HepG2 (cell line): ENCODE data around the gene KMT2E. TPM values are rescaled to one million over a fixed set of nuclear protein-coding genes. Genes with fewer than 3 reads are reported as not detected.

Experiments
- ATAC-seq: fragments of 200-7000 bp; cut with Tn5 transposase; 3 replicates; pipeline ENCODE4 v1.9.1; 2020; ENCODE audit warnings: mild to moderate bottlenecking, moderate library complexity
- BruUV-seq: library from RNA; stranded (reverse); fragments of 400-500 nt; replicated peaks from 2 replicates; lab custom pipeline; 2021; lab: Mats Ljungman, UMichigan
- CTCF ChIA-PET: fragments of 300-600 bp; formaldehyde crosslinking; extraction: SDS; loops from one replicate; lab custom pipeline; 2021; ENCODE audit warnings: low total read pairs, inconsistent platforms, low intra/inter-chr PET ratio; lab: Yijun Ruan, JAX
- POLR2A ChIA-PET: fragments of 350-600 bp; sonication (Branson Sonifier 250); formaldehyde crosslinking; loops from one replicate; lab custom pipeline; 2020; ENCODE audit warnings: antibody characterized with exemption, inconsistent platforms; lab: Yijun Ruan, JAX
- DNase-seq: peaks from one replicate; pipeline ENCODE4 v3.0.0-alpha.2; 2015; ENCODE audit warnings: low spot score
- FAIRE-seq: peaks from 3 replicates; lab custom pipeline; 2011; peaks lifted over from hg19 to GRCh38; lab: Jason Lieb, UNC
- H2AFZ ChIP-seq: one replicate; pipeline ENCODE4 v1.6.1; 2011; ENCODE audit warnings: low read length, inconsistent platforms
- H3K27ac ChIP-seq: fragments of 300-600 bp; 3 replicates; pipeline ENCODE4 v1.8.0; 2011; ENCODE audit warnings: mixed run types, mild to moderate bottlenecking, mixed read lengths, low read length, inconsistent platforms; ENCODE audit not compliant: insufficient read depth; ENCODE audit errors: extremely low read length
- H3K27me3 ChIP-seq, 2 experiments: fragments of 200-600 bp in 1 of 2; 2 replicates in 1 of 2; 3 replicates in 1 of 2; pipeline versions ENCODE4 v1.6.0 to v1.8.0; 2011; ENCODE audit warnings: low read length in 2 of 2, mild to moderate bottlenecking in 2 of 2, moderate library complexity in 2 of 2, inconsistent platforms in 1 of 2; ENCODE audit not compliant: insufficient read depth in 2 of 2, control insufficient read depth in 1 of 2
- H3K36me3 ChIP-seq, 2 experiments: fragments of 200-600 bp in 1 of 2; replicated peaks in 1 of 2; 2 replicates in 1 of 2; 3 replicates in 1 of 2; pipeline versions ENCODE4 v1.5.1 to v1.8.0; 2011; ENCODE audit warnings: low read length in 2 of 2, inconsistent platforms in 1 of 2; ENCODE audit not compliant: insufficient read depth in 2 of 2, control insufficient read depth in 1 of 2
- H3K4me1 ChIP-seq: 2 replicates; pipeline ENCODE4 v1.5.1; 2012; ENCODE audit warnings: low read length, inconsistent platforms; ENCODE audit not compliant: insufficient read depth
- H3K4me2 ChIP-seq: 2 replicates; pipeline ENCODE4 v1.6.0; 2011; ENCODE audit warnings: low read depth, low read length, inconsistent platforms
- H3K4me3 ChIP-seq, 3 experiments: fragments of 200-600 bp in 1 of 3; sonication (generic), shearing (Covaris generic) in 1 of 3; replicated peaks in 1 of 3; 2 replicates each; pipeline ENCODE4 v1.5.1; 2011 to 2016; ENCODE audit warnings: low read length in 3 of 3, inconsistent platforms in 2 of 3, low read depth in 2 of 3, mild to moderate bottlenecking in 2 of 3, control low read depth in 1 of 3, mixed read lengths in 1 of 3; ENCODE audit not compliant: insufficient read depth in 1 of 3
- H3K79me2 ChIP-seq: one replicate; pipeline ENCODE4 v1.6.1; 2011; ENCODE audit warnings: low read length, inconsistent platforms; ENCODE audit not compliant: insufficient read depth
- H3K9ac ChIP-seq: 2 replicates; pipeline ENCODE4 v1.6.0; 2011; ENCODE audit warnings: mild to moderate bottlenecking, low read depth, low read length, inconsistent platforms; ENCODE audit not compliant: insufficient read depth
- H3K9me3 ChIP-seq: 2 replicates; pipeline ENCODE4 v1.5.1; 2012; ENCODE audit warnings: mild to moderate bottlenecking, low read length
- H4K20me1 ChIP-seq: 2 replicates; pipeline ENCODE4 v1.6.0; 2011; ENCODE audit warnings: inconsistent platforms, mild to moderate bottlenecking, low read length, moderate library complexity; ENCODE audit not compliant: insufficient read depth
- ETV5 ChIP-seq: IDR thresholded peaks from 2 replicates; pipeline ENCODE4 v1.6.1; 2018; ENCODE audit warnings: missing biosample characterization, missing genetic modification reagents, inconsistent platforms, borderline replicate concordance
- FOXP1 ChIP-seq, 2 experiments: fragments of 450-650 bp in 1 of 2; IDR thresholded peaks; 2 replicates each; pipeline ENCODE4 v1.6.1; 2017 to 2018; ENCODE audit warnings: antibody characterized with exemption in 1 of 2
- HNRNPL ChIP-seq: fragments of 200-400 bp; formaldehyde crosslinking; IDR thresholded peaks from 2 replicates; pipeline ENCODE4 v1.6.1; 2017; ENCODE audit warnings: mild to moderate bottlenecking, low read depth, low read length
- ONECUT2 ChIP-seq: sonication (generic); formaldehyde crosslinking; IDR thresholded peaks from 2 replicates; pipeline ENCODE4 v1.4.0; 2020; ENCODE audit warnings: missing genetic modification reagents
- SRSF9 ChIP-seq: fragments of 200-400 bp; formaldehyde crosslinking; IDR thresholded peaks from 2 replicates; pipeline ENCODE4 v1.6.1; 2018; ENCODE audit warnings: borderline replicate concordance, mild to moderate bottlenecking, low read depth, low read length; ENCODE audit not compliant: insufficient read depth, poor library complexity, severe bottlenecking
- YEATS2 ChIP-seq: sonication (generic); formaldehyde crosslinking; IDR thresholded peaks from 2 replicates; pipeline ENCODE4 v1.4.0; 2020; ENCODE audit warnings: missing genetic modification reagents, borderline replicate concordance
- ZBTB38 ChIP-seq: sonication (generic); formaldehyde crosslinking; IDR thresholded peaks from 2 replicates; pipeline ENCODE4 v1.5.1; 2020; ENCODE audit warnings: mild to moderate bottlenecking, missing genetic modification reagents
- ZMYM3 ChIP-seq: sonication (generic); formaldehyde crosslinking; IDR thresholded peaks from 2 replicates; pipeline ENCODE4 v1.5.1; 2020; ENCODE audit warnings: mild to moderate bottlenecking, missing genetic modification reagents
- ZNF3 ChIP-seq: IDR thresholded peaks from 2 replicates; pipeline ENCODE4 v1.7.0; 2017; ENCODE audit warnings: inconsistent platforms
- ZNF33B ChIP-seq: sonication (generic); formaldehyde crosslinking; IDR thresholded peaks from 2 replicates; pipeline ENCODE4 v1.5.1; 2020; ENCODE audit warnings: mild to moderate bottlenecking, missing genetic modification reagents
- in situ Hi-C: cut with HindIII; loops from 2 replicates; pipeline ENCODE4 v1.10.0; 2017; ENCODE audit warnings: low pct_unique_long_range_greater_than_20kb; ENCODE audit not compliant: extremely low pct_ligation_motif_present
- intact Hi-C: fragments of 100-400 bp; cut with micrococcal nuclease; formaldehyde crosslinking; loops from one replicate; pipeline ENCODE4 v1.10.0; 2022; ENCODE audit not compliant: unreplicated experiment
- polyA plus RNA-seq, 8 experiments: library from polyadenylated mRNA; depleted of rRNA in 3 of 8; stranded (reverse) in 7 of 8; unstranded in 1 of 8; fragments of >200 nt; fragmentation: Illumina TruSeq in 4 of 8; extraction: Trizol in 4 of 8; gene quantifications; 2 replicates each; pipeline versions ENCODE4 v1.2.1 to v1.2.3, GENCODE V29; 2011 to 2016; ENCODE audit warnings: low read depth in 4 of 8, missing spikeins in 1 of 8, mixed read lengths in 1 of 8; ENCODE audit not compliant: insufficient read depth in 1 of 8
- total RNA-seq, 5 experiments: library from RNA; depleted of rRNA; stranded (reverse); fragments of >200 nt; fragmentation: Illumina TruSeq; extraction: Trizol; gene quantifications; 2 replicates each; pipeline ENCODE4 v1.2.3, GENCODE V29; 2016; ENCODE audit warnings: low read depth in 1 of 5
- TF ChIP-seq, protein P1 (sequence below): sonication (generic); formaldehyde crosslinking; IDR thresholded peaks from 2 replicates; pipeline ENCODE4 v1.8.1; 2023; ENCODE audit warnings: mild to moderate bottlenecking, missing genetic modification reagents
- TF ChIP-seq, protein P2 (sequence below): IDR thresholded peaks from 2 replicates; pipeline ENCODE4 v1.6.1; 2012; ENCODE audit warnings: inconsistent platforms
- TF ChIP-seq, protein P3 (sequence below): sonication (generic); formaldehyde crosslinking; IDR thresholded peaks from 2 replicates; pipeline ENCODE4 v1.4.0; 2020; ENCODE audit warnings: missing genetic modification reagents
- TF ChIP-seq, protein P4 (sequence below): sonication (generic); formaldehyde crosslinking; IDR thresholded peaks from 2 replicates; pipeline ENCODE4 v1.5.0; 2020; ENCODE audit warnings: missing genetic modification reagents
- TF ChIP-seq, protein P5 (sequence below): sonication (generic); formaldehyde crosslinking; IDR thresholded peaks from 2 replicates; pipeline ENCODE4 v1.4.0; 2020; ENCODE audit warnings: missing genetic modification reagents

Gene KMT2E
- total and polyA plus RNA-seq, 2 of the 13 experiments (the other 11 are each of a cell fraction or from before 2014, with no cell fraction given) = 6.3 to 24.4 TPM

DNA sequence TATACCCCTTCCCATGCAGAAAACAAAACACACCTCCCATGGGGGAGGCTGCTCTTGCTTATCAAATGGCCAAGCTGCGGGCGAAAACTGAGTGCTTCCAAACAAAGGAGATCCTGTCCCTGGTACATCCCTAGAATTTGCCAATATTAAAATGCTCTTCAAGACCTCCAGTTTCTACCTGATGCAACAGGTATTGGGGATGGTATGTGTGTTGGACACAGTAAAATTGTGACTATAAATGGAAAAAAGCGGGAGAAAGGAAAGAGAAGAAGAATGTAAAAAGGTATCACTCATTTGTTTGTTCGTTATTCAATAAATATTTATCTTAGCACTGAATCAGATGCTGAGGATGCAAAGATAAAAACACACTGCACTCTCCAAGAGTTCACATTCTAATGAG lies 123.9 kb downstream of the KMT2E start (continued):
- TF ChIP-seq FOXP1 (IDR thresholded peaks at IDR 0.05) (no peak), FOXP1 (CRISPR knock-in tag; IDR thresholded peaks at IDR 0.05) (no peak), ZNF33B (CRISPR knock-in tag) (no peak), ETV5 (no peak), ZBTB38 (CRISPR knock-in tag) (no peak)
- TF ChIP-seq, protein P1, sequence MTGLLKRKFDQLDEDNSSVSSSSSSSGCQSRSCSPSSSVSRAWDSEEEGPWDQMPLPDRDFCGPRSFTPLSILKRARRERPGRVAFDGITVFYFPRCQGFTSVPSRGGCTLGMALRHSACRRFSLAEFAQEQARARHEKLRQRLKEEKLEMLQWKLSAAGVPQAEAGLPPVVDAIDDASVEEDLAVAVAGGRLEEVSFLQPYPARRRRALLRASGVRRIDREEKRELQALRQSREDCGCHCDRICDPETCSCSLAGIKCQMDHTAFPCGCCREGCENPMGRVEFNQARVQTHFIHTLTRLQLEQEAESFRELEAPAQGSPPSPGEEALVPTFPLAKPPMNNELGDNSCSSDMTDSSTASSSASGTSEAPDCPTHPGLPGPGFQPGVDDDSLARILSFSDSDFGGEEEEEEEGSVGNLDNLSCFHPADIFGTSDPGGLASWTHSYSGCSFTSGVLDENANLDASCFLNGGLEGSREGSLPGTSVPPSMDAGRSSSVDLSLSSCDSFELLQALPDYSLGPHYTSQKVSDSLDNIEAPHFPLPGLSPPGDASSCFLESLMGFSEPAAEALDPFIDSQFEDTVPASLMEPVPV (CRISPR knock-in tag) = no peak
- TF ChIP-seq, protein P2, sequence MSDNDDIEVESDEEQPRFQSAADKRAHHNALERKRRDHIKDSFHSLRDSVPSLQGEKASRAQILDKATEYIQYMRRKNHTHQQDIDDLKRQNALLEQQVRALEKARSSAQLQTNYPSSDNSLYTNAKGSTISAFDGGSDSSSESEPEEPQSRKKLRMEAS = no peak

DNA sequence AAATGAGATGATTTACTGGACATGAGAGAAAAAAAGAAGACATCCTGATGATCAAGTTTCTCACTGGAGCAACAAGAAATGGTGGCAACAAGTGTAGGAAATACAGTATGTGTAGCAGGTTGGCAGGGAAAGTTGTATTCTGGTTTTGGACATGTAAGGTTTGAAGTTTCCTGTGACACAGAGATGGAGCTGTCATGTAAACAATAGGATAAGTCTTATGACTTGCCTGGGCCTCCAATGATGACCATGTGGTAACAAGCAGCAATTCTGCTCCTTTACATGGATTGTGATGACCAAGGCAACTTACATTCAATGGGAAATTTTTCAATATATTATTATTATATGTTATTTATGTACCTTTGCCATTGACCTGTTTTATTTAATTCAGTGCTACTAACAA lies 125.4 kb downstream of the KMT2E start:
- no peak for FAIRE-seq
- CTCF ChIA-PET = no interaction called here
- no peak overlapping the region for H2AFZ ChIP-seq
- no peak for DNase-seq
- in situ Hi-C loops (no loop called here), intact Hi-C loops (no loop called here)
- H3K4me2 ChIP-seq = no peak overlapping the region
- POLR2A ChIA-PET = no interaction called here
- H3K36me3 ChIP-seq = peaks cover 12 to 37% of the 10 kb centered on the region in 2 experiments
- H3K4me1 ChIP-seq = no peaks in the 10 kb centered on the region
- H3K79me2 ChIP-seq = no peaks in the 10 kb centered on the region
- no peak overlapping the region for H3K4me3 ChIP-seq
- BruUV-seq = no TSS peak
- no peaks in the 10 kb centered on the region for H3K27me3 ChIP-seq
- ATAC-seq = no peak
- no peak overlapping the region for H3K9ac ChIP-seq
- TF ChIP-seq HNRNPL (no peak), ZMYM3 (CRISPR knock-in tag) (no peak), ONECUT2 (no peak), YEATS2 (CRISPR knock-in tag) (no peak), SRSF9 (no peak), ZNF3 (CRISPR knock-in tag) (no peak)
- TF ChIP-seq, protein P3, sequence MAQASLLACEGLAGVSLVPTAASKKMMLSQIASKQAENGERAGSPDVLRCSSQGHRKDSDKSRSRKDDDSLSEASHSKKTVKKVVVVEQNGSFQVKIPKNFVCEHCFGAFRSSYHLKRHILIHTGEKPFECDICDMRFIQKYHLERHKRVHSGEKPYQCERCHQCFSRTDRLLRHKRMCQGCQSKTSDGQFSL (CRISPR knock-in tag) = no peak
- TF ChIP-seq, protein P4, sequence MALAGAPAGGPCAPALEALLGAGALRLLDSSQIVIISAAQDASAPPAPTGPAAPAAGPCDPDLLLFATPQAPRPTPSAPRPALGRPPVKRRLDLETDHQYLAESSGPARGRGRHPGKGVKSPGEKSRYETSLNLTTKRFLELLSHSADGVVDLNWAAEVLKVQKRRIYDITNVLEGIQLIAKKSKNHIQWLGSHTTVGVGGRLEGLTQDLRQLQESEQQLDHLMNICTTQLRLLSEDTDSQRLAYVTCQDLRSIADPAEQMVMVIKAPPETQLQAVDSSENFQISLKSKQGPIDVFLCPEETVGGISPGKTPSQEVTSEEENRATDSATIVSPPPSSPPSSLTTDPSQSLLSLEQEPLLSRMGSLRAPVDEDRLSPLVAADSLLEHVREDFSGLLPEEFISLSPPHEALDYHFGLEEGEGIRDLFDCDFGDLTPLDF (CRISPR knock-in tag) = no peak
- TF ChIP-seq, protein P5, sequence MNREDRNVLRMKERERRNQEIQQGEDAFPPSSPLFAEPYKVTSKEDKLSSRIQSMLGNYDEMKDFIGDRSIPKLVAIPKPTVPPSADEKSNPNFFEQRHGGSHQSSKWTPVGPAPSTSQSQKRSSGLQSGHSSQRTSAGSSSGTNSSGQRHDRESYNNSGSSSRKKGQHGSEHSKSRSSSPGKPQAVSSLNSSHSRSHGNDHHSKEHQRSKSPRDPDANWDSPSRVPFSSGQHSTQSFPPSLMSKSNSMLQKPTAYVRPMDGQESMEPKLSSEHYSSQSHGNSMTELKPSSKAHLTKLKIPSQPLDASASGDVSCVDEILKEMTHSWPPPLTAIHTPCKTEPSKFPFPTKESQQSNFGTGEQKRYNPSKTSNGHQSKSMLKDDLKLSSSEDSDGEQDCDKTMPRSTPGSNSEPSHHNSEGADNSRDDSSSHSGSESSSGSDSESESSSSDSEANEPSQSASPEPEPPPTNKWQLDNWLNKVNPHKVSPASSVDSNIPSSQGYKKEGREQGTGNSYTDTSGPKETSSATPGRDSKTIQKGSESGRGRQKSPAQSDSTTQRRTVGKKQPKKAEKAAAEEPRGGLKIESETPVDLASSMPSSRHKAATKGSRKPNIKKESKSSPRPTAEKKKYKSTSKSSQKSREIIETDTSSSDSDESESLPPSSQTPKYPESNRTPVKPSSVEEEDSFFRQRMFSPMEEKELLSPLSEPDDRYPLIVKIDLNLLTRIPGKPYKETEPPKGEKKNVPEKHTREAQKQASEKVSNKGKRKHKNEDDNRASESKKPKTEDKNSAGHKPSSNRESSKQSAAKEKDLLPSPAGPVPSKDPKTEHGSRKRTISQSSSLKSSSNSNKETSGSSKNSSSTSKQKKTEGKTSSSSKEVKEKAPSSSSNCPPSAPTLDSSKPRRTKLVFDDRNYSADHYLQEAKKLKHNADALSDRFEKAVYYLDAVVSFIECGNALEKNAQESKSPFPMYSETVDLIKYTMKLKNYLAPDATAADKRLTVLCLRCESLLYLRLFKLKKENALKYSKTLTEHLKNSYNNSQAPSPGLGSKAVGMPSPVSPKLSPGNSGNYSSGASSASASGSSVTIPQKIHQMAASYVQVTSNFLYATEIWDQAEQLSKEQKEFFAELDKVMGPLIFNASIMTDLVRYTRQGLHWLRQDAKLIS (CRISPR knock-in tag) = no peak
- H3K27ac ChIP-seq = no peak overlapping the region
- H4K20me1 ChIP-seq = no peaks in the 10 kb centered on the region
- H3K9me3 ChIP-seq = no peaks in the 10 kb centered on the region
